Thoracic aorta (tissue), 2 donors: Measurements from ENCODE around the gene TRMT1. TPM values are rescaled to one million over a fixed set of nuclear protein-coding genes. Genes with fewer than 3 reads are reported as not detected.

Source experiments
- total RNA-seq, 2 donors: library from RNA; depleted of rRNA; stranded (reverse); fragments of >200 nt; gene quantifications; one replicate each; pipeline versions ENCODE4 v1.1.0 to v1.2.3, GENCODE V29; 2016

TRMT1 gene
- total RNA-seq, 2 donors from 2014 or later: 35.3 to 52.3 TPM

Other genes with a start within 250 kb of the TRMT1 start
- 10 to 100 TPM; 24.0 to 53.3 TPM for gene DNASE2, start 235.3 kb downstream of the TRMT1 start, total RNA-seq
- not detected for gene KLF1, start 229.5 kb downstream of the TRMT1 start, total RNA-seq
- gene GCDH, start 225.6 kb downstream of the TRMT1 start, total RNA-seq: 10 to 100 TPM; 30.2 to 60.7 TPM
- not detected for gene SYCE2, start 197.4 kb downstream of the TRMT1 start, total RNA-seq
- gene FARSA, start 183.0 kb downstream of the TRMT1 start, total RNA-seq: 10 to 100 TPM; 31.8 to 76.8 TPM
- 100 to 1,000 TPM; 415 to 467 TPM for gene CALR, start 178.1 kb downstream of the TRMT1 start, total RNA-seq
- gene RAD23A, start 170.9 kb downstream of the TRMT1 start, total RNA-seq: 100 to 1,000 TPM; 116 to 130 TPM
- 10 to 100 TPM; 30.2 to 42.8 TPM for gene GADD45GIP1, start 159.5 kb downstream of the TRMT1 start, total RNA-seq
- not detected for gene DAND5, start 147.2 kb downstream of the TRMT1 start, total RNA-seq
- 100 to 1,000 TPM; 126 to 145 TPM for gene NFIX, start 121.3 kb downstream of the TRMT1 start, total RNA-seq
- gene LYL1, start 13.9 kb downstream of the TRMT1 start, total RNA-seq: 10 to 100 TPM; 10.6 to 36.1 TPM
- 10 to 100 TPM; 27.2 to 28.8 TPM for gene NACC1, start 1.5 kb upstream of the TRMT1 start, total RNA-seq
- 10 to 100 TPM; 30.8 to 83.4 TPM for gene STX10, start 33.6 kb upstream of the TRMT1 start, total RNA-seq
- 100 to 1,000 TPM; 125 to 440 TPM for gene IER2, start 33.7 kb upstream of the TRMT1 start, total RNA-seq